HL-60 (cell line): ENCODE data around the gene C16orf74.

Experiments used
- DNase-seq, 2 experiments: peaks; one replicate each; pipeline ENCODE4 v3.0.0-alpha.2; 2010 to 2020; ENCODE audit warnings: low read depth in 1 of 2, low spot score in 1 of 2
- H3K27ac ChIP-seq: fragments of 250-450 bp; sonication (Bioruptor Pico); replicated peaks from 2 replicates; pipeline ENCODE4 v1.5.1; 2020; ENCODE audit warnings: mild to moderate bottlenecking, moderate library complexity
- H3K27me3 ChIP-seq: fragments of 250-450 bp; sonication (Bioruptor Pico); 2 replicates; pipeline ENCODE4 v1.5.1; 2021; ENCODE audit warnings: mild to moderate bottlenecking, moderate library complexity; ENCODE audit not compliant: insufficient read depth, poor library complexity, severe bottlenecking
- H3K4me3 ChIP-seq: replicated peaks from 2 replicates; pipeline ENCODE4 v1.5.1; 2011; ENCODE audit warnings: mild to moderate bottlenecking, control low read depth, low read length; ENCODE audit not compliant: insufficient read depth
- GABPA ChIP-seq: IDR thresholded peaks from 2 replicates; pipeline ENCODE4 v1.6.1; 2012; ENCODE audit warnings: low read depth
- POLR2AphosphoS5 ChIP-seq: IDR thresholded peaks from 2 replicates; pipeline ENCODE4 v1.6.1; 2012; ENCODE audit warnings: low read depth
- SPI1 ChIP-seq: IDR thresholded peaks from 2 replicates; pipeline ENCODE4 v1.6.1; 2012; ENCODE audit warnings: low read depth, mild to moderate bottlenecking, borderline replicate concordance
- TF ChIP-seq, protein P1 (sequence below): IDR thresholded peaks from one replicate; pipeline ENCODE4 v1.5.1; 2011; ENCODE audit warnings: low read length, control low read depth, inconsistent platforms; ENCODE audit not compliant: insufficient read depth
- TF ChIP-seq, protein P2 (sequence below): IDR thresholded peaks from 2 replicates; pipeline ENCODE4 v1.6.1; 2012; ENCODE audit warnings: low read depth; ENCODE audit not compliant: insufficient replicate concordance

C16orf74 gene

DNA sequence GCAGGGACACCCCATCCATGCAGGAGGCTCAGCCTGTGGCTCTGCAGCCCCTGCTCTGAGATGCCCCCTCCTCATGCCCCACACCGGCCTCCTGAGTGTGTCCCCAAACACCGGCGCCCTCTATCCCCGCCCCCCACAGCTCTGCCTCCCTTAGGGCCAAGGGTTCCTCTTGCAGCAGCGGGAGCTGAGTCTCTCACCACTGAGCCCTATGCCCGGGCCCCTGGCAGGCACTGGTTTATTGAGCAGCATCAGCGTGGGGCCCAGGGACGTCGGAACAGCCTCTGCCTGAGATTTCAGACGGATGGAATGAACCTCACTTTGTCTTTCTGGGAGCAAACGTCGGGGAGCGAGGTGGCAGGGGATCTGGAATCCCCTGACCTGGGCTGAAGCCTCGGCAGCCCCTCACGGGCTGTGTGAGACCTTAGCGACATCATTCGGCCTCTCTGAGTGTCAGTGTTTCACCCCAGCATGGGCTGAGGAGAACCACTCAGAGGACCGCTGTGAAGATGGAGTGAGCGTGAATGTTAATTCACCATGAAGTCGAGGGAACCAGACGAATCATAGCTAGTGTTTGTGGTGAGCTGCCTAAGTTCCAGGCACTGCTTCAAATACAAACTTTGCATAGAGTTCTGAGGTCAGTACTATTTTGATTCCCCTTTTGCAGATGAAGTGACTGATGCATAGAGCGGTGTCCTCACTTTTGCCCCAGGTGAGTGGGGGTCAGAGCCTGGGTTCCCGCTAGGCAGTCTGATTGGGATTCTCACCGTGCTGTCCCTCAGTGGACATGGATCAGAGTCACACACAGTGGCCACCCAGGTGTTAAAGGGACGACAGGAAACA lies 5.3 kb upstream of the C16orf74 start:
- H3K27ac ChIP-seq: no peak overlapping the region
- no peaks in the 10 kb centered on the region for H3K27me3 ChIP-seq
- TF ChIP-seq SPI1: no peak
- TF ChIP-seq, protein P1, sequence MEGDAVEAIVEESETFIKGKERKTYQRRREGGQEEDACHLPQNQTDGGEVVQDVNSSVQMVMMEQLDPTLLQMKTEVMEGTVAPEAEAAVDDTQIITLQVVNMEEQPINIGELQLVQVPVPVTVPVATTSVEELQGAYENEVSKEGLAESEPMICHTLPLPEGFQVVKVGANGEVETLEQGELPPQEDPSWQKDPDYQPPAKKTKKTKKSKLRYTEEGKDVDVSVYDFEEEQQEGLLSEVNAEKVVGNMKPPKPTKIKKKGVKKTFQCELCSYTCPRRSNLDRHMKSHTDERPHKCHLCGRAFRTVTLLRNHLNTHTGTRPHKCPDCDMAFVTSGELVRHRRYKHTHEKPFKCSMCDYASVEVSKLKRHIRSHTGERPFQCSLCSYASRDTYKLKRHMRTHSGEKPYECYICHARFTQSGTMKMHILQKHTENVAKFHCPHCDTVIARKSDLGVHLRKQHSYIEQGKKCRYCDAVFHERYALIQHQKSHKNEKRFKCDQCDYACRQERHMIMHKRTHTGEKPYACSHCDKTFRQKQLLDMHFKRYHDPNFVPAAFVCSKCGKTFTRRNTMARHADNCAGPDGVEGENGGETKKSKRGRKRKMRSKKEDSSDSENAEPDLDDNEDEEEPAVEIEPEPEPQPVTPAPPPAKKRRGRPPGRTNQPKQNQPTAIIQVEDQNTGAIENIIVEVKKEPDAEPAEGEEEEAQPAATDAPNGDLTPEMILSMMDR: no peak
- TF ChIP-seq, protein P2, sequence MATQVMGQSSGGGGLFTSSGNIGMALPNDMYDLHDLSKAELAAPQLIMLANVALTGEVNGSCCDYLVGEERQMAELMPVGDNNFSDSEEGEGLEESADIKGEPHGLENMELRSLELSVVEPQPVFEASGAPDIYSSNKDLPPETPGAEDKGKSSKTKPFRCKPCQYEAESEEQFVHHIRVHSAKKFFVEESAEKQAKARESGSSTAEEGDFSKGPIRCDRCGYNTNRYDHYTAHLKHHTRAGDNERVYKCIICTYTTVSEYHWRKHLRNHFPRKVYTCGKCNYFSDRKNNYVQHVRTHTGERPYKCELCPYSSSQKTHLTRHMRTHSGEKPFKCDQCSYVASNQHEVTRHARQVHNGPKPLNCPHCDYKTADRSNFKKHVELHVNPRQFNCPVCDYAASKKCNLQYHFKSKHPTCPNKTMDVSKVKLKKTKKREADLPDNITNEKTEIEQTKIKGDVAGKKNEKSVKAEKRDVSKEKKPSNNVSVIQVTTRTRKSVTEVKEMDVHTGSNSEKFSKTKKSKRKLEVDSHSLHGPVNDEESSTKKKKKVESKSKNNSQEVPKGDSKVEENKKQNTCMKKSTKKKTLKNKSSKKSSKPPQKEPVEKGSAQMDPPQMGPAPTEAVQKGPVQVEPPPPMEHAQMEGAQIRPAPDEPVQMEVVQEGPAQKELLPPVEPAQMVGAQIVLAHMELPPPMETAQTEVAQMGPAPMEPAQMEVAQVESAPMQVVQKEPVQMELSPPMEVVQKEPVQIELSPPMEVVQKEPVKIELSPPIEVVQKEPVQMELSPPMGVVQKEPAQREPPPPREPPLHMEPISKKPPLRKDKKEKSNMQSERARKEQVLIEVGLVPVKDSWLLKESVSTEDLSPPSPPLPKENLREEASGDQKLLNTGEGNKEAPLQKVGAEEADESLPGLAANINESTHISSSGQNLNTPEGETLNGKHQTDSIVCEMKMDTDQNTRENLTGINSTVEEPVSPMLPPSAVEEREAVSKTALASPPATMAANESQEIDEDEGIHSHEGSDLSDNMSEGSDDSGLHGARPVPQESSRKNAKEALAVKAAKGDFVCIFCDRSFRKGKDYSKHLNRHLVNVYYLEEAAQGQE: no peak
- no peak for TF ChIP-seq POLR2AphosphoS5
- no peak for TF ChIP-seq GABPA
- peak in 1 of 2 experiments; percentile 46 for DNase-seq
- no peak overlapping the region for H3K4me3 ChIP-seq

DNA sequence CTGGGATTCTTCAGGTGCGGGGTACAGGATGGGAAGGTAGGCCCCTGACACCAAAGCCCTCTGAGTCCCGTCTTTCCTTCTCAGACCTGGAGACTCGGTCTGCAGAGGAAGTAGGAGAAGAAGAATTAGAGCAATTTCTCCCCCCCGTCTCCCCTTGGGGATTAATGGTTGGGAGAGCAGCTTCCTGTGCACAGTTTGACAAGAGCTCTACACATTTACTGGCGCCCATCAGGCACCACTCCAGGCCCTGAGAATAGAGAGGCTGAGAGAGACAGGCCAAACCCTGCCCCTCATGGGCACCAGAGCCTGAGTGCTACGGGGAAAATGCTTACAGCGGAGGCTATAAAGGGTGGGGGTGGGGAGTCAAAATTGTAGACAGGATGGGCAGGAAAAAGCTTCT lies 3.5 kb upstream of the C16orf74 start:
- no peak for DNase-seq
- no peaks in the 10 kb centered on the region for H3K27me3 ChIP-seq
- TF ChIP-seq GABPA (no peak), SPI1 (peak; percentile 22; the same call in 1 of the 2 replicates), POLR2AphosphoS5 (no peak)
- TF ChIP-seq, protein P1: no peak
- TF ChIP-seq, protein P2: no peak
- no peak overlapping the region for H3K27ac ChIP-seq
- H3K4me3 ChIP-seq: no peak overlapping the region

DNA sequence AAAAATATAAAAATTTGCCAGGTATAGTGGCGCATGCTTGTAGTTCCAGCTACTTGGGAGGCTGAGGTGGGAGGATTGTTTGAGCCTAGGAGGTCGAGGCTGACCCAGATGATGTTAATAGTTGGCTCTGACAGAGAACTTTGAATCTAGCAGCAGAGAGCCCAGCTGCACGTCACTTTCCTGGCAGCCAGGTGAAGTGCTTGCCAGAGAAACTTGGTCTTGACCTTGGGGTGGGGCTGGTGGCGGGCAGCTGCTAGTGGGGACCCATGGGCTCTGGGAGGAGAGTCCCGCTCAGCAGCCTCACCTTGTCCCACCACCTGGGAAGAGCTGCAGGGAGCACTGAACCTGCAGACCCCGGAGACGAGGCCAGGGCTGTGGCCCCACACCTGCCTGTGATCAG lies 3.1 kb upstream of the C16orf74 start:
- Histone ChIP-seq H3K27ac (no peak overlapping the region), H3K27me3 (no peaks in the 10 kb centered on the region), H3K4me3 (no peak overlapping the region)
- no peak for DNase-seq
- TF ChIP-seq, protein P2: no peak
- TF ChIP-seq, protein P1: no peak
- TF ChIP-seq SPI1 (no peak), GABPA (no peak), POLR2AphosphoS5 (no peak)
